ENCODE measurements around the gene ERH. TPM values are rescaled to one million over a fixed set of nuclear protein-coding genes. Genes with fewer than 3 reads are reported as not detected.

The ERH gene
- total RNA-seq, 1 experiment from 2014 or later: 352 TPM

GRCh38 chr14:69344171-69344570 is 53.9 kb downstream of the ERH start:
- no TSS peak for BruUV-seq (replicated peaks)
- Histone ChIP-seq H3K9me2 (ENCODE audit: insufficient read depth) (no peaks in the 10 kb centered on the region), H4K20me1 (ENCODE audit: insufficient read depth) (no peaks in the 10 kb centered on the region), H3K4me2 (ENCODE audit: low read length) (no peak overlapping the region), H3K4me3 (replicated peaks in 1 of 2; ENCODE audit: low read depth in 1 of 2, low read length in 2 of 2) (no peak overlapping the region), H3K36me3 (ENCODE audit: control insufficient read depth in 1 of 2, insufficient read depth in 2 of 2, low read length in 2 of 2) (no peaks in the 10 kb centered on the region), H3K27ac (ENCODE audit: low read depth, low read length) (no peak overlapping the region), H3K79me2 (ENCODE audit: insufficient read depth, low read length) (no peaks in the 10 kb centered on the region), H3K27me3 (ENCODE audit: insufficient read depth, low read length) (peaks cover 8% of the 10 kb centered on the region; the same call in 1 of the 2 replicates), H3K9me3 (ENCODE audit: control insufficient read depth in 1 of 2, insufficient read depth in 1 of 2, low read depth in 1 of 2, low read length in 2 of 2) (no peaks in the 10 kb centered on the region), H2AFZ (ENCODE audit: low read depth, low read length, poor library complexity, severe bottlenecking) (no peak overlapping the region), H3K4me1 (ENCODE audit: control insufficient read depth in 1 of 2, insufficient read depth in 2 of 2, low read length in 2 of 2) (no peaks in the 10 kb centered on the region), H3K9ac (ENCODE audit: low read length) (no peak overlapping the region)
- TF ChIP-seq SIN3A (IDR thresholded peaks at IDR 0.05; ENCODE audit: low read depth) (no peak), ELF1 (IDR thresholded peaks at IDR 0.05; ENCODE audit: borderline replicate concordance, low read depth) (no peak), EZH2 (IDR thresholded peaks at IDR 0.05) (no peak), ATF3 (IDR thresholded peaks at IDR 0.05) (no peak), ZNF274 (IDR thresholded peaks at IDR 0.05; ENCODE audit: low read depth, low read length) (no peak), YY1 (IDR thresholded peaks at IDR 0.05; ENCODE audit: extremely low read depth, insufficient replicate concordance, low read depth, low read length) (no peak), ZBTB33 (IDR thresholded peaks at IDR 0.05; ENCODE audit: extremely low read depth, insufficient replicate concordance, low read length) (no peak), EGR1 (IDR thresholded peaks at IDR 0.05; ENCODE audit: low read depth) (no peak), TCF7L2 (IDR thresholded peaks at IDR 0.05; ENCODE audit: borderline replicate concordance, extremely low read depth, insufficient read depth, insufficient read length) (no peak), JUND (IDR thresholded peaks at IDR 0.05) (no peak), FOSL1 (IDR thresholded peaks at IDR 0.05; ENCODE audit: low read depth) (no peak)
- RAD21 ChIA-PET (ENCODE audit: low non-redundant PET in 1 of 2, low total read pairs in 2 of 2, uncharacterized antibody in 2 of 2, unreplicated experiment in 2 of 2): no interaction called here
- intact Hi-C loops (cut with micrococcal nuclease): no loop called here
- CTCF ChIA-PET: no interaction called here
- POLR2A ChIA-PET: no interaction called here
- ATAC-seq: no peak
- DNase-seq (ENCODE audit: low read depth, low spot score): no peak

Measured in HCT116 (cell line).